ENCODE data around the gene ADCY9. TPM values are rescaled to one million over a fixed set of nuclear protein-coding genes. Genes with fewer than 3 reads are reported as not detected.

ADCY9 gene
- total and polyA plus RNA-seq, 4 donors: 12.7 to 37.6 (median 17.6) TPM

DNA sequence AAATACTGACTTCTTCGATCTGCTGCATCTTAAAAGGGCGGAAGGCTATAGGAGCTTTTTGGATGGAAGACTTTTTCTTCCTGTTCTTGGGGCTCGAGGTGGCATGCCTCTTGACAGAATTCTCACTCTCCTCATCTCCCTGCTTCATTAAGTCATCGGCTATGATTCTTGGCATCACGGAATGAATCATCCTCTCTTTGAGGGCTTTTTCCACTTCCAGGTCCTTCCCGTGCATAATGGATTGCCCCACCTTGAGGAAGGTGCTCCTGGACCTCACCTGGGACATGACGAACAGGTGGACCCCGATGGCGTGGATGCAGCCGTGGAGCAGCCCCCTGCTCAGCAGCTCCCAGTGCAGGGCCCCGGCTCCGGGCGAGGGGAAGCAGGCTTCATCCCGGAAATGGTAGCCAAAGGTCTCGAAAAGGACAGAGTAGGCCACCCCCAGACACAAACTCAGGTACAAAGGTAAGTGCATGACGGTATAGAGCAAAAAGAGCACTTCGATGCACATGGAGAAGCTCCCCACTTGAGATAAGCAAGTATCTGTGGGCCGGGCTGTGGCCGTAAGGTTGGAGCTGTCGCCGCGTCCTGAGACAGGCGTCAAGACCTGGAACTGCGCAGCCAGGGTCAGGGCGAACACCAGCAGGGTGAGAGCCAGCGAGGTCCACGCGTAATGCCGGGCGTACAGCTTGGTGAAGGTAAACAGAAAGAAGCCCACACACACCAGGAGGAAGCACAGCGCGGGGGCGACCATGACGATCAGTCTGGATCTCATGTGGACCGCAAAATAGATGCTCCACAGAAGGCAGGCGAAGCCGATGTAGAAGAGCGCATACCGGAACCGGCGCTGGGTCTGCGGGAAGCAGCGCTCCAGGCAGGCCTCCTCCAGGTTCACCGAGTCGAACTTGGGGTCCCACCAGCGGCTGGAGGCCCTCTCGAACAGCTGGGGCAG, 1.7 kb downstream of the ADCY9 start:
- H3K9me3 ChIP-seq (ENCODE audit: control insufficient read depth in 4 of 4, insufficient read depth in 3 of 4, low read length in 3 of 4): no peaks in the 10 kb centered on the region
- H3K4me3 ChIP-seq: peak overlapping the region; percentile 62
- peaks cover 0 to 49% (median 19%) of the 10 kb centered on the region in 5 donors for H3K4me1 ChIP-seq (ENCODE audit: control insufficient read depth in 5 of 5, insufficient read depth in 5 of 5, low read length in 5 of 5)
- WGBS, 2 donors: 77 to 86% methylated on average over 47 of the region's 47 CpGs
- TF ChIP-seq, protein P1, sequence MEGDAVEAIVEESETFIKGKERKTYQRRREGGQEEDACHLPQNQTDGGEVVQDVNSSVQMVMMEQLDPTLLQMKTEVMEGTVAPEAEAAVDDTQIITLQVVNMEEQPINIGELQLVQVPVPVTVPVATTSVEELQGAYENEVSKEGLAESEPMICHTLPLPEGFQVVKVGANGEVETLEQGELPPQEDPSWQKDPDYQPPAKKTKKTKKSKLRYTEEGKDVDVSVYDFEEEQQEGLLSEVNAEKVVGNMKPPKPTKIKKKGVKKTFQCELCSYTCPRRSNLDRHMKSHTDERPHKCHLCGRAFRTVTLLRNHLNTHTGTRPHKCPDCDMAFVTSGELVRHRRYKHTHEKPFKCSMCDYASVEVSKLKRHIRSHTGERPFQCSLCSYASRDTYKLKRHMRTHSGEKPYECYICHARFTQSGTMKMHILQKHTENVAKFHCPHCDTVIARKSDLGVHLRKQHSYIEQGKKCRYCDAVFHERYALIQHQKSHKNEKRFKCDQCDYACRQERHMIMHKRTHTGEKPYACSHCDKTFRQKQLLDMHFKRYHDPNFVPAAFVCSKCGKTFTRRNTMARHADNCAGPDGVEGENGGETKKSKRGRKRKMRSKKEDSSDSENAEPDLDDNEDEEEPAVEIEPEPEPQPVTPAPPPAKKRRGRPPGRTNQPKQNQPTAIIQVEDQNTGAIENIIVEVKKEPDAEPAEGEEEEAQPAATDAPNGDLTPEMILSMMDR (IDR thresholded peaks at IDR 0.05; ENCODE audit: control extremely low read depth, extremely low read depth): no peak
- DNase-seq (no peak), ATAC-seq (ENCODE audit: insufficient read depth, low FRiP score) (no peak)
- no peaks in the 10 kb centered on the region for H3K27me3 ChIP-seq (ENCODE audit: control insufficient read depth in 3 of 3, insufficient read depth in 3 of 3, low read length in 2 of 3)
- H3K36me3 ChIP-seq (ENCODE audit: control insufficient read depth in 4 of 4, insufficient read depth in 4 of 4, low read length in 4 of 4): peaks cover 0 to 2% (median 0%) of the 10 kb centered on the region in 4 donors
- peak overlapping the region; percentile 76 to 84 for H3K27ac ChIP-seq (ENCODE audit: low read depth in 1 of 2, low read length in 1 of 2)
- H3K9ac ChIP-seq (ENCODE audit: insufficient read depth in 1 of 2, low read length in 2 of 2): no peak overlapping the region

DNA sequence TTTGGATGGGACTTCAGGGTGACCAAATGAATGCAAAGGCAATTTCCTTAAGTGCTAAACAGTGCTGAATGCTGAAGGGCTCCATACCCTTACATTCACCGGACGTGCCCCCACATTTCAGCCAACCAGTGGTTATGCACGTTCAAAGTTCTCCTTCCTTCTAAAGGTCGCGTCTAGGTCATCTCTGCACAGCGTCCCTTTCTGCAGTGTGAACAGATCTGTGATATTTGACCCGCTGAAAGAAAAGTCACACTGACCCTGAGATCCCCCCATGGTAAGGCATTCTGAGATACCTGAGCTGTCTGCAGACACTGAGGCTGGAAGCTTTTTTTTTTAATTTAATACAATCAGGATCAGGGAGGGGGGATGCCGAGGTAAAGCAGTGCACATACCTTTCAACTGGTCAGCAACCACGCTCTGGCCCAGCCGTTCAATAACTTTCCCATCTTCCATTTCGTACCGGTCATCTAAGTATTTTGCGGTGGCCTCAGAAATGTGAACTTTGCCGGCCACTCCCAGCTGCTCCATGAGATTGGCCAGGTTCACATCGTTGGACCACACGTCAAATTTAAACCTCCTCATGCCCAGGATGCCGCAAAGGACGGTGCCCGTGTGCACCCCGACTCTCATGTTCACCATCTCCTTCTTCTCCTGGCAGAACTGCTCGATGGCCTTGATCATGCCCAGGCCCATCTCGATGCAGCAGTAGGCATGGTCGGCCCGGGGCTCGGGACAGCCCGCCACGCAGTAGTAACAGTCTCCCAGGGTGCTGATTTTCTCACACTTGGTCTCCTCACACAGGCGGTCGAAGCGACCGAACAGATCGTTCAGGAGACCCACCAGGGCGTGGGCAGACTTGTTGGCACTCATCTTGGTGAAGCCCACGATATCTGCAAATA, 2.6 kb downstream of the ADCY9 start:
- Histone ChIP-seq H3K9me3 (ENCODE audit: control insufficient read depth in 4 of 4, insufficient read depth in 3 of 4, low read length in 3 of 4) (no peaks in the 10 kb centered on the region), H3K4me1 (ENCODE audit: control insufficient read depth in 5 of 5, insufficient read depth in 5 of 5, low read length in 5 of 5) (peaks cover 0 to 53% (median 19%) of the 10 kb centered on the region in 5 donors), H3K36me3 (ENCODE audit: control insufficient read depth in 4 of 4, insufficient read depth in 4 of 4, low read length in 4 of 4) (peaks cover 0 to 2% (median 0%) of the 10 kb centered on the region in 4 donors), H3K9ac (ENCODE audit: insufficient read depth in 1 of 2, low read length in 2 of 2) (peak overlapping the region in 1 of 2 donors; percentile 19), H3K27ac (ENCODE audit: low read depth in 1 of 2, low read length in 1 of 2) (peak overlapping the region in 1 of 2 donors; percentile 20), H3K4me3 (peak overlapping the region; percentile 11), H3K27me3 (ENCODE audit: control insufficient read depth in 3 of 3, insufficient read depth in 3 of 3, low read length in 2 of 3) (no peaks in the 10 kb centered on the region)
- DNase-seq (no peak), ATAC-seq (ENCODE audit: insufficient read depth, low FRiP score) (no peak)
- TF ChIP-seq, protein P1 (IDR thresholded peaks at IDR 0.05; ENCODE audit: control extremely low read depth, extremely low read depth): no peak
- WGBS, 2 donors: 78 to 91% methylated on average over 34 of the region's 34 CpGs

DNA sequence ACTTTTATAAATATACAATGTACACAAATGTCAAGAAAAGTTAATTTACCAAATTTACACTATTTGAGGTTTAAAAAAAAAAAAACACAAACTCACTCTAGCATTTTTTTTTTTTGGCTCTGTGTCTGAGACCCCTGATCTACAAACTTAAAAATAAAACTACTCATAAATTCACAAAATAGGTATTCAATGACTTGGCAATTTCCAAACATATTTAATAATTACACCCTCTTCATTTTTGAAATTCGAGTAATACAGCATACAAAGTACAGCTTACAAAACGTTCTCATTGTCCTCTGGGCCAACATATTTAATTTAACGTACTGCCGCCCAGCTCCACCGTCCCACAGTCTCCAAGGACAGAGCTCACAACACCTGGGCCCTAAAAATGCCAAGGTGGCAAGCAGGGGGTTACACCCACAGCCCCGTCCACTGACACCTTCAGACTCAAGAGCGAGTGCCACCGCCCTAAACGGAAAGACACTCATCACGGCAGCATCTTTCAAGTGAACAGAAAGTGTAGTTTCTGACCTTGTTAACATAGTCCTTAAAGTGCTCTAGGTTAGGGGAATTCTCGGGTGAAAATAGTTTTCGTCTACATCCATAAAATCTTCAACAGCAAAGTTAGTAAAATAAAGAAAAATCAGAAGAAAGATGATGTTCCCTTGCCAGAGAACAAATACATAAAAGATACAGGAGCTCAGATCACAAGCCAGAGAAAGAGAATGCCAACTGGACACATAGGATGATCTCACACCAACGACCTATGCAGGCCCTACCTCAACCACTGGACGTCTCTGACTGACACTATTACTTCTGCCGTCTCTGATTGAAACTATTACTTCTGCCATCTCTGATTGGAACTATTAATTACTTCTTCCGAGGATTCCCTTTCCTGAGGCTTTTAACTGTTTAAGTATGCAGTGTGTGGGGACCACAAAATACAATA, 4.2 kb downstream of the ADCY9 start:
- H3K27me3 ChIP-seq (ENCODE audit: control insufficient read depth in 3 of 3, insufficient read depth in 3 of 3, low read length in 2 of 3): no peaks in the 10 kb centered on the region
- H3K9ac ChIP-seq (ENCODE audit: insufficient read depth in 1 of 2, low read length in 2 of 2): peak overlapping the region; percentile 11 to 79
- TF ChIP-seq, protein P1 (IDR thresholded peaks at IDR 0.05; ENCODE audit: control extremely low read depth, extremely low read depth): no peak
- no peak for ATAC-seq (ENCODE audit: insufficient read depth, low FRiP score)
- H3K9me3 ChIP-seq (ENCODE audit: control insufficient read depth in 4 of 4, insufficient read depth in 3 of 4, low read length in 3 of 4): no peaks in the 10 kb centered on the region
- no peak for DNase-seq
- 32 to 68% methylated on average over 16 of the region's 16 CpGs for WGBS, 2 donors
- H3K36me3 ChIP-seq (ENCODE audit: control insufficient read depth in 4 of 4, insufficient read depth in 4 of 4, low read length in 4 of 4): peaks cover 0 to 3% (median 1%) of the 10 kb centered on the region in 4 donors
- H3K4me3 ChIP-seq: peak overlapping the region; percentile 54
- H3K27ac ChIP-seq (ENCODE audit: low read depth in 1 of 2, low read length in 1 of 2): peak overlapping the region in 1 of 2 donors; percentile 82
- peaks cover 0 to 53% (median 19%) of the 10 kb centered on the region in 5 donors for H3K4me1 ChIP-seq (ENCODE audit: control insufficient read depth in 5 of 5, insufficient read depth in 5 of 5, low read length in 5 of 5)
